NCI-H187 (cell line): ENCODE results near the gene KCNQ5.
A peak's percentile ranks its signal among the peaks of the same experiment; 100 is the strongest.
"Not testable (repeated sequence)": the region's sequence is repeated elsewhere in the genome, so short reads cannot be mapped to it uniquely, and the experiment has no call there.

Source experiments
- DNase-seq, 2 experiments: peaks; one replicate each; lab custom pipeline; 2025; lab: John Stamatoyannopoulos, UW

Gene KCNQ5

DNA sequence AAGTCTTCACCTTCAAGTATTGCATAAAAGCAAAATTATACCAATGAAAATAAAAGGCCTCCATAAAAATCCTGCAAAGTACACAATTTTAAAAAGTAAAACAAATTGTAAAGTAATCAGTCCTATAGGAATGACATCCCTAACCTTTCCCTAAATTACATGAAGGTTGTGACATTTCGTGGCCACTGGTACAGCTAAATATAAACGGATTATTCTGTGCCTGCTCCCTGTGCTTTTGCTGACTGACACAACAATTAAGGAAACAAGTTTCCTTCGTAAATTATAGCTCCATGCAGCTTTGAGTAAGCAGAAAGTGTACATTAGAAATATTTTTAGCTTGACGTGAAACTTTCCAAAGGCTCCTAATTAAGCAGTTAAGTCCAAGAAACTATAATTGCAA is 222.8 kb downstream of the KCNQ5 start:
- DNase-seq, result no peak

DNA sequence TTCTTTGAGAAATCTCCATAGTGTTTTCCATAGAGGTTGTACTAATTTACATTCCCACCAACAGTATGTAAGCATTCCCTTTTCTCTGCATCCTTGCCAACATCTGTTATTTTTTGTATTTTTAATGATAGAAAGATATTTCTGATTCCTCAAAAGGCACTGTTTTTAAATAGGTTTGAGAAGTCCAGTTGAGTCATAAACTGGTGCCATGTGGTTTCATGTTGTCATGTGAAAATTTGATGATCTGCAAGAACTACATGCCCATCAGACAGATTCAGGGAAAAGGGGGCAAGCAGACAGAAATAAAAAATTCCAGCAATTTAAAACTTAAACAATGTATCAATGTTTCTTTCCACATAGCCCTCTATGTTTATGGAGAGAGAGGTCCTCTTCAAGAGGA is 227.5 kb downstream of the KCNQ5 start:
- DNase-seq, result no peak

DNA sequence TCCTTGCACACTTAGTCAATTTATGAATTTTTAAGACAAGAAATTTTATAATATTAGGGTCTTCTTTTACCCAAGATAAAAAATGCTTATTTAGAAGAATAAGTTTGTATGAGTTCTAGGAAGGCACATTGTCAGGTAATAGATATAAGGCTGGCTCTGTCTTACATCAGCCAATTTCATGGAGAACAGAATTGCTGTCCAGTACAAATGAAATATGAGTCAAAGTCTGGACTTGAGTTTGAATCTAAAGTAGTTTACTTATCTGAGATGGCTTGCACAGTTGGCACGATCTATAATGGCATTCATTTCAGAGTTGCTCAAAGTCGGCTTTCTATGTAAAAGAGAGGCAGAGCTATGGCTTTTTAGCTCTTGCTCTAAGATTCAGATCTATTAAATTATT is 228.2 kb downstream of the KCNQ5 start:
- no peak for DNase-seq

DNA sequence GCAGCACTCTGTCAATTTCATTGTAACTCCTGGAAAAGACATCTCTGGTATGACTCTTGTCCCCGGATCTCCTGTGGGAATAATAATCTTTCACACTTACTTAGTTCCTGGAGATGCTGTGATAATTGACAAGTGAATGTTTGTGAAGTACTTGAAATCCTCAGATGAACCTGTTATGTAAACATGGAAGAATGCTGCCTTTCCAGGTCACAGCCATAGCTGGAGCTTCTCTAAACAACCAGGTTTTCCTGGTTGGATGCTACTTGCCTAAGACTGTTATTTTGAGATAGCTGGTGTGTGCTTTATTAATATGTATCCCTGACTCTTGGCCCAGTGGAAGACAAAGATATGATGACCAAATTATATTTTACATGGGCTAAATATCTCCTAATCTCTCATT is 228.6 kb downstream of the KCNQ5 start:
- peak in 1 of 2 experiments; percentile 21 for DNase-seq

DNA sequence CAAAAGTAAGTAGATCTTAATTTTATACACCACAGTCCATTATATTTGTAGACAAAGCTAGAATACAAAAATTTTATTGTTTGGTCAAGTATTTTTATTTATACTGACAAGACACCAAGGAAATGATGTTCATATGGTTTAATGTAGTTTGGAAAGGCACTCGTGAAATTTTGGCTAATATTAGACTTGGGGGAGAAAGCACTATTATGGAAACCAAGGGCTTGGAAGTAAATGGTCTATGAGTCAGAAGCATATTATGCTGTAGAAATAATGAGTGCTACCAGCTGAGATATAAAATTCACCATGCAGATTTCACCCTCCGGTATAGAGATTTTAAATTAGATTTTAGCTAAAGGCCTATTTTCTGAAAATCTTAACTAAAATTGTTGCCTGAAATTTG is 233.6 kb downstream of the KCNQ5 start:
- no peak for DNase-seq

DNA sequence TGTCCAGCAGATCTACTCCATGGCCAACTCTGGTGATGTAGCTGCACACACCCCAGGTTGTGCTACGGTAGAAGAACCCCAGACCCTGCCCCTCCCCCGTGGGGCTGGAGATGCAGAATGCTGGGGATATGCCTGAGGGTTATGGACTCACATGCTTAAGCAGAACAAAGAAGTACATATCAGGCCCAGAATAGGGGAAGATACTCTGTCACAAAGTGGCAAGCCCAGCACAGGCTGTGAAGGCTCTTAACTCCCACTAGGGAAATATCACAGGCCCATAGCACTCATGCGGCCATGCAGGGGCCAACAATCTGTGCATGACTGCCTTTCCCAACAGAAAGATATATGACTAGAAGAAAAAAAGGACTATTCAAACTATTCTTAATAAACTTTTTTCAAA is 234.9 kb downstream of the KCNQ5 start:
- no peak for DNase-seq

DNA sequence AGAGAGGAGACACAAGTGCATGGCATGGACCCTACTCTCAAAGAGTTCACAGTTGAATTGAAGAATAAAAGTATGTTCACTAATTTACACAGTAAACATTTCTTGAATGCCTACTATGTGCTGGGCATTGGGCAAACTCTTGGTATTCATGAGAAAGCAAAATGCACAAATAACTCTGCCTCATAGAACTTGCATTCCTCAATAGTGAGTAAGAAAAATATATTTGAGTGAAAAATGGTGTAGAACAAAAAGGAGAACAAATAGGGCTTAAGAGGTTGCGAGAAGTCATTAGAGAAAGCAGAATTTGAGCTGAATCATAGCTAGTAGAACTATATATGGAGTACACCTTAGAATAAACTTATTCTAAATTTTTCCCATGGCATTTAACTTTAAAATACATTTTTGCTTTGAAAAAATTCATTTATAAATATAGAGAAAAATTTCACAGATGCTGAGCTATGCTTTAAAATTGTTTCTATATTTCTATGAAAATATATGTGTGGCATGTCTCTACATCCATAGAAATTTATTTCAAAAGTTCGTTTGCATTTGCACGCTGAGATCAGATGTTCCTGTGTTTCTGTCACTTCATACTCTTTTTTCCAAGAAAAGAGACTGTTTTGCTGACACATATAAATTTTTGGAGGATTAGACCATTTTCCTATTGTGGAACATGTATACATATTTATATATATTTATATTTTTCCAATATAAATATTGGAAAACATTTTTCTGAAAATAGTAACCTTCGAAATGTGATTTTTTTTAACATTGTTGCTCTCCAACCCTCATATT is 236.1 kb downstream of the KCNQ5 start:
- no peak for DNase-seq

DNA sequence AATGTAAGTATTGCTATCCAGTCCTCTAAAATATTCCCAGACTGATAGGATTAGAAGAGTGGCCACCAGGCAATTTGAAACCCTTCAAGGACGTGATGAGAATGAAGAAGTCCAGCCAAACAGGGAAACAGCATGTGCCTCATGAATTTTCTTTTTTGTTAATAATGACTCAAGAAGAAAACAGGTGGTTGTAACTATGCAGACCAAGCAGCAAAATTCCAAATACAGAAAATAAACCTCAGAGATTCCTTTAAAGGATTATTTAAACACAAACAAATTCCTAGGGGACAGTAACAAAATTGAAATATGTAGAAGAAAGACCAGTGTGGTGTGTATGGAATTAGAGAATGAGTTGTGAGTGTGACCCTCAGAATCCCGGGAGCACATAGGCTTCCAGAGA is 239.2 kb downstream of the KCNQ5 start:
- DNase-seq, result no peak

DNA sequence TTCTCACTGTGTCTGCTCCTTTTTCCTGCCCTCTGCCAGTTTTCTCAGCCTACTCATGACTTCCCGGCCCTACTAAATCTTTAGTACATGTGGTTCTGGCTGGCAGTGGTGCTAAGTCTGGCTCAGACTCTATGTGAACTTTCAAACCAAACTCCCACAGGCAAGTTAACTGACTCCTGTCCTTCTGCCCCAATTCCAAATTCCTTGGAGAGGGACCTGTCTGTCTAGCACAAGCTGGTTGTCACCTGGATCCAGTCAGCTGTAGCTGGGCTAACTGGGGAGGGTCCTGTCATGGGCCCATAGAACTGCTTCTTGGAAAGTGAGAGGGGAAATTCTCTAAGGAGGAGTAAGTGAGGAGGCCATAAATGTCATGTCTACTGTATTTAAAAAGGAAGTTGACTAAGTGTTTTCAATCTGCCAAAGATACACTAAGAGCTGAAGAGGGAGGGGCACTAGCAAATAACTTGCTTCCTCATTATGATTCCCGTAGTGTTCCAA is 240.1 kb downstream of the KCNQ5 start:
- DNase-seq, result no peak

DNA sequence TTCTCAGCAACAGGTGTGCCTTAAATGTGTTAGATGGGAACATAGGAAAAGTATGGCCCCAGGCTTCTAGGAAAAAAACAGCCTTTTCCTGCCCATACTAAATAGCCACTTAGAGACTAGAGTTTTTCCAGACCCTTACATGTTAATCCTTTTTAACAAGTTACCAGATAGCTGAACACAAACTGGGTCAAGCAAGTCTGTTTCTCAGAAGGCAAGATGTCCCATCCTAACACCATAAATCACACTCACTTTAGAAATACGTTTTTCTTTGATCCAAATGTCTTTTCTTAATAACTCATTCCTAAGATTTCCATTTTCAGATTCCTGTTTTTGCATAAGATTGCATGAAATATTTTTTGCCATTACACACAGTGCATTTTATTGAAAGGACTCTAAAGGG is 241.3 kb downstream of the KCNQ5 start:
- no peak for DNase-seq

DNA sequence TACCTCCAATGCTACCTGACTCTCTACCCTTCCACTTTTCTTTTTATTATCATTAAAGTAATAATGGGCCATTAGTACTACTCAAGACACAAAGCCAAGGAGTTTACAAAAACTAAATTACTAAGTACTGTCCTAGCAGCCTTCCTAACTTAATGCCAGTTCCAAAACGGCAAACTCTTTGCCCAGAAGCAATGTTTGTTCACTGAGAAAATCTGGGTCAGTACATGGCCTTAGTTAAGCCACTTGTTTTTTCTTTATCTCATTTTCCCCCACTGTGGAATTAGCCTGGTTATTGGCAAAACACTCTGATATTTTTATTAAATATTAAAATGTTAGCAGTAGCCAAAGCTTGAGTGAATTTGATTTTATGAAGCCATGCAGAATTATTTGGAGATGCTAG is 242.4 kb downstream of the KCNQ5 start:
- DNase-seq, result no peak

DNA sequence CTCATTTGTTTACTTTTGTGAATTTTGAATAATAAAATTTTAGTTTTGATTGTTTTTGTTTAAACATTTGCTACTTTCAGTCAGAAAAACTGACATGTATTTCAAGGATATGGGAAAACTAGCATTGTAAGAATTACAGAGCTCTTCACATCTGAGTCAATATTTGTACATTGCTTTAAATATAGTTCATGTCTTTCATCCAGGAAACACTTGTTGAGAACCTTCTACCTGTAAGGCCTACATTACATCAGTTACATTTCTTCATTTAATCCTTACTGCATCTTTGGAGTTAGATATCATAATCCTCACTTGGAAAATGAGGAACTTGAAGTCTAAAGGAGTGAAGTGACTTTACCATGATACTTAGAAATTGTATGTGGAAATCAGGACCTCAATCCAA is 242.9 kb downstream of the KCNQ5 start:
- no peak for DNase-seq

DNA sequence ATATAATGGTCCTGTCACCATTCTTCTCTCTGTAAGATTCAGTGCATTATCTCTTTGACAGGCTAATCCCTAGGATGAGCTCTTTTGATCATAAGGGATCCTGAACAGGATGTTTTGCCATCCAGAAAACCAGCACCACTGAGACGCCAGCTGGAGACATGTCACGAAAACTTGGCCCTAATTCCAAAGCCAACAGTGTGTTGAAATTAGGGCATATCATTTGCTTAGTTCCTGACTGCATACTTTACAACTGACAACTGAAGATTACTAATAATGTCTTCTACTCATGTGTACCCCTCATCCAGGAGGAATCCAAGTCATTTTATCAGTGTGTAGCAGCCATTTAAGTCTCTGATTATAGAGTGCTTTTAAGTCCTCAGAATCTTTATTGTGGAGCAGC is 243.6 kb downstream of the KCNQ5 start:
- DNase-seq, result no peak

DNA sequence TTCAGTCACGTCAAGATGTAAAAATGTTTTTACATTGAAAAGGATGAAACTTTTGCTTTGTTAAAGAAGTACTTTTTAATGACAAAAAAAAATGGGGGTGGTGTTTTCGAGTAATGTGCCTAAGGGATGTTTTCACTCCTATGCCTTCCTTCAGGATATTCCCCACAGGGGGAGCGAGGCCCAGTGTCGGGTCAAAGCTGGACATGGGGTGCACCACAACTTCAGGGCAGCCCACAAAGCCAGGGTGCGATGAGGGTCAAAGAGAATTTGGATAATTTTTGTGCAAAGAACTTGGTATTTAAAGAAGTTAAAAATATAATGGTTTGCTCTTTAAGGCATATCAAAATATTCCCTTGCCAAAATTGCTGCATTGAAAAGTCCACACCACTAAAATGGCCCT is 247.8 kb downstream of the KCNQ5 start:
- no peak for DNase-seq

DNA sequence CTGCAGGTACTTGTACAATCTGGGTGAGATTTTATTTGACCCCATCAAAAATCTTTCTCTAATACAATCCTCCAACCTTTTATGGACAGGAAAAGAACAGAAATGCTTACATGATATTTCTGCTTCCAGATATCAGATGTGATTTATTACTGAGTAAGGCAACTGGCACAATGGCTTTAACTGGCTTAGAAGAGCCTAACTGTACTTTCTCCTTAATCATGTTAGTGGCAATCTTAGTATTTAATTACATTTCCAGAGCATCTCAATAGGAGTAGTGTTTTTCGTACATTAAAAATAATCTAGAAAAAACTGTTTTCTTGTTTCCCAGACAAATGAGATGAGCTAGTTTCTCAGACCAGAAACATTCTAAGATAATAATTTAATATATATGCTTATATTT is 251.6 kb downstream of the KCNQ5 start:
- no peak for DNase-seq

DNA sequence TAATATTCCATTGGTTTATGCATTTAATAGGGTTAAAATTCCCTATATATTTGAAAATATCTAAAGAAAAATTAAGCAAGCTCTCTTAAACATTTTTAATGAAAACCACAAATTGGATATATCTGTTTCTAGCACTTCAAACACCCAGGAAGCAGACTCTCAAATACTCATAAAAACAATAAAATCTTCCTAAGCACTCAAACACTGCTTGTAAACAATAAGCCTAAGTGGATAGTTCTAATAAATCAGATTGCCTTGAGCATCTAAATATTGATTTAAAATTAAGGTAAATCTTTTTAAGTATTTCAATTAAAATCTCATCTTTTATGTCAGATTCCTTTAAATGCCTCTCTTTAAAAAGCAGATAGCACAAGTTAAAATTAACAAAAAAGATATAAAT is 254.4 kb downstream of the KCNQ5 start:
- DNase-seq, result no peak

DNA sequence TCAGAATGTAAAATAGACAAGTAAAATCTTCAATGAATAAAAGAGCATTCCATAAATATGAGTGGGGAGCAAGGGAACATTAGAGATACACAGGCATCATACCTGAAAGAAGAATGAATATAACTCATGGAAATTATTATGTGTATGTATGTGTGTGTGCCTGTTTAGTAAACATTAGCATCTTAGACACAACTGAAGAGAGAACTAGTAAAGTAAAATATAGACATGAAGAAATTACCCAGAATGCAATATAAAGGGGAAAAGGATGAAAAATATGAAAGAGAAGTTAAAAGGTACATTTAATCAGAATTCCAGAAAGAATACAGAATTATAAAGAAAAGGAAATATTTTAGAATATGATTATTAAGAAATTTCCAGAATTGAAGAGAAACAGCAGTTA is 264.3 kb downstream of the KCNQ5 start:
- no peak for DNase-seq

DNA sequence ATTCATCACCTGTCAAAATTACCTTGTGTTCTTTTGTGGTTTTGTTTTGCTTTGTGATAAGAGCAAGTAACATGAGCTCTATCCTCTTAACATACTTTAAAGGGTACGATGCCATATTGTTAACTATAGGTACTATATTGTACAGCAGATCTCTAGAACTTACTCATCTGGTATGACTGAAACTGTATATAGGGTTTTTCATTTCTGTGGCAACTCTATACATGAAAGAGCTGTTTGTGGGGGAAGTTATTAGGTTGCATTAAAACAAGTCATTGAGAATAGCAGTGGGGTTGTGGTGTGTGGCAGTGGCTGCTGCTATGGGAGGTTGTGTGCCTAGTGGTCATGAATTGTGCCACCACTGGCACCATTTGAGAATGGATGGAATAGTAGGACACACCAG is 268.4 kb downstream of the KCNQ5 start:
- no peak for DNase-seq

DNA sequence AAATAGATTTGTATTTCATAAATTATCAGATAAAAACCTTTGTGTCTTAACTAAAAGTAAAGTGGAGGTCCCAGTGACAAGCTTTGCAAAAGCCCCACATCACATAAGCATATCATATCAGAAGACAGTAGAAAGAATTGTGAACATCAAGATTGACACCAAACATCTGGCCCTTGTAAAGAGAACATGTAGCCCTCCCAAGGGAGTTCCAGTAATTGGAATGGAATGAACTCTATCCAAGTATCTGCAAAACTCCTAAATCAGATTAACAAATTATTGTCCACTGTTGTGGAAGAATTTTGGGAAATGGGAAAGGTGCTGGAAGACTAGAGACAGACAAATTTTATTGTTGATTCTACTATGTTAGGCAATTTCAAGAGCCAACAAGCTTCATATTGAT is 268.8 kb downstream of the KCNQ5 start:
- DNase-seq, result no peak

DNA sequence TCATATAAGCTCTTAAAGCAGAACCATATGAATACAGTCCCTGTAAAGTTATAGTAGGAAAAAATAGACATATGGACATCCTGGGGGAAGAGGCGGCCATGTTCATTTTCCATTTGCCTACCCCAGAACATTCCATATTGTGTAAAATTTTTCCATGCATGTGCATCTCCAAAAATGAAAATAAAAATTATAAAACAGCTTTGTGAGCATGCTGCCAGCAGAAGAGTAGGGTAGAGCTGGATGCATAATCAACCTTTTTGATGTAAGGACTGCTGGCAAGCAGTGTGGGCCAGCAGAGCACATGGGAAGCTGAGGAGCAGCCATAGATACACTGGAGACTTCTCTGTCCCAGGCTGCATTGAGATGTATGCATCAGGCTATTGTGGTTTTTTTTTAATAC is 271.0 kb downstream of the KCNQ5 start:
- DNase-seq, result no peak

DNA sequence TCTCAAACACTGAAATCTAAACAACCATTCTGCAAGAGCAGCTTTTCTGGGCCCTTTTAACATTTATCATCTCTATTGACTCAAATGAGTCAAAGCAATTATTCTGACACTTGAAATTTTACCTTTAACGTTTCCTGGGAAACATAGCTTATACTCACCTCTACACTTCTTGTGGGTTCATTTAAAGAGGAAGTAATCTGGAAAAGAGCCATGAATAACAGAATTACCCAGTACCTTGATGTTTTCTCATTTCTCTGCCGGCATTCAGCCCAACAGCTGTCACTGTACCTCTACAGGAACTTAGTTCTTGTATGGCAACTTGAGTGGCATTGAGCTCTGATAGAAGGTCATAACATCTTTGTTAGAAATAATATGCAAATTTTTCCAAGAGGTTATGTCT is 272.2 kb downstream of the KCNQ5 start:
- DNase-seq, result no peak

DNA sequence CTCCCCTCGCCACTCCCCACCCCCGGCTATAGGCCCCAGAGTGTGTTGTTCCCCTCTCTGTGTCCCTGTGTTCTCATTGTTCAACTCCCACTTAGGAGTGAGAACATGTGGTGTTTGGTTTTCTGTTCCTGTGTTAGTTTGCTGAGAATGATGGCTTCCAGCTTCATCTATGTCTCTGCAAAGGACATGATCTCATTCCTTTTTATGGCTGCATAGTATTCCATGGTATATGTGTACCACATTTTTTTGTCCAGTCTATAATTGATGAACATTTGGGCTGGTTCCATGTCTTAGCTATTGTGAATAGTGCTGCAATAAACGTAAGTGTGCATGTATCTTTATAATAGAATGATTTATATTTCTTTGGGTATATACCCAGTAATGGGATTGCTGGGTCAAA is 276.4 kb downstream of the KCNQ5 start:
- DNase-seq, result not testable (repeated sequence)

DNA sequence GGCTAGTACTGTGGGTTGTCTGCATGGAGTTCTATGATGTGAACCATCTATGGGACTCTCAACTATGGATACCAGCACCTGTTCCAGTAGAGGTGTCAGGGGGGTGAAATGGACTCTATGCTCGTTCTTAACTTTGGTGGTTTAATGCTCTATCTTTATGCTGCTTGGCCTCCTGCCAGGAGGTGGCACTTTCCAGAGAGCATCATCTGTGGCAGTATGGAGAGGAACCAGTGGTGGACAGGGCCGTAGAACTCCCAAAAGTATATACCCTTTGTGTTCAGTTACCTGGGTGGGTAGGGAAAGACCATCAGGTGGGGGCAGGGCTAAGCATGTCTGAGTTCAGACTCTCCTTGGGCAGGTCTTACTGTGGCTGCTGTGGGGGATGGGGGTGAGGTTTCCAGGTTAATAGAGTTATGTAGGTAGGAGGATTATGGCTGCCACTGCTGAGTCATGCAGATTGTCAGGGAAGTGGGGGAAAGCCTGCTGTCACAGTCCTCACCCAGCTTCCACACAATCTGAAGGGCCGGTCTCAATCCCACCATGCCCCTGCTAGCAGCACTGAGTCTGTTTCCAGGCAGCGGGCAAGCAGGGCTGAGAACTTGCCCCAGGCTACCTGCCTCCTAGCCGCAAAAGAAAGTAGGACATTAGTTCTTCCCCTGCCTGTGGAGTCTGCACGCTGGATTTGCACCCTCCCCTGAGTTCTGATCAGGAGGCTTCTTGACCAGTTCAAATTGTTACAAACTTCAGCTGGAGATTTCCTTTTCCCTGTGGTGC is 284.0 kb downstream of the KCNQ5 start:
- DNase-seq, result no peak
